Type B pancreatic cell (in vitro differentiated cells): ENCODE measurements around the gene MUC5B. TPM values are rescaled to one million over a fixed set of nuclear protein-coding genes. Genes with fewer than 3 reads are reported as not detected.

Experiments used
- DNase-seq: peaks from one replicate; pipeline ENCODE4 v3.0.0; 2021; ENCODE audit warnings: mixed read lengths; ENCODE audit not compliant: unreplicated experiment; ENCODE audit errors: extremely low spot score
- H3K27ac Mint-ChIP-seq: 2 replicates; pipeline ENCODE4 v1.8.0; 2021; ENCODE audit warnings: mild to moderate bottlenecking, mixed read lengths
- H3K27me3 Mint-ChIP-seq: 2 replicates; pipeline ENCODE4 v1.8.0; 2021; ENCODE audit warnings: mixed read lengths
- H3K36me3 Mint-ChIP-seq: 2 replicates; pipeline ENCODE4 v1.8.0; 2021; ENCODE audit warnings: mixed read lengths
- H3K4me1 Mint-ChIP-seq: one replicate; pipeline ENCODE4 v1.8.0; 2021; ENCODE audit warnings: mixed read lengths; ENCODE audit not compliant: unreplicated experiment
- H3K4me3 Mint-ChIP-seq: 2 replicates; pipeline ENCODE4 v1.8.0; 2021; ENCODE audit warnings: mild to moderate bottlenecking, mixed read lengths
- H3K9me3 Mint-ChIP-seq: 2 replicates; pipeline ENCODE4 v1.8.0; 2021; ENCODE audit warnings: mixed read lengths
- total RNA-seq: library from RNA; stranded (reverse); gene quantifications from 2 replicates; pipeline ENCODE4 v1.2.1, GENCODE V29; 2021; ENCODE audit warnings: low replicate concordance
- TF ChIP-seq, protein P1 (sequence below): fragments of 200-600 bp; sonication (generic); conservative IDR thresholded peaks from 2 replicates; pipeline ENCODE4 v1.5.0; 2021; ENCODE audit warnings: antibody characterized with exemption, mild to moderate bottlenecking

MUC5B gene
- total RNA-seq, 1 donor from 2014 or later = 2.0 TPM

GRCh38 chr11:1230456-1231395 is 7.9 kb downstream of the MUC5B start:
- Mint-ChIP-seq H3K36me3 (no peaks in the 10 kb centered on the region), H3K27me3 (no peaks in the 10 kb centered on the region), H3K27ac (no peak overlapping the region), H3K4me1 (no peaks in the 10 kb centered on the region), H3K9me3 (no peaks in the 10 kb centered on the region), H3K4me3 (no peak overlapping the region)
- no peak for DNase-seq
- TF ChIP-seq, protein P1, sequence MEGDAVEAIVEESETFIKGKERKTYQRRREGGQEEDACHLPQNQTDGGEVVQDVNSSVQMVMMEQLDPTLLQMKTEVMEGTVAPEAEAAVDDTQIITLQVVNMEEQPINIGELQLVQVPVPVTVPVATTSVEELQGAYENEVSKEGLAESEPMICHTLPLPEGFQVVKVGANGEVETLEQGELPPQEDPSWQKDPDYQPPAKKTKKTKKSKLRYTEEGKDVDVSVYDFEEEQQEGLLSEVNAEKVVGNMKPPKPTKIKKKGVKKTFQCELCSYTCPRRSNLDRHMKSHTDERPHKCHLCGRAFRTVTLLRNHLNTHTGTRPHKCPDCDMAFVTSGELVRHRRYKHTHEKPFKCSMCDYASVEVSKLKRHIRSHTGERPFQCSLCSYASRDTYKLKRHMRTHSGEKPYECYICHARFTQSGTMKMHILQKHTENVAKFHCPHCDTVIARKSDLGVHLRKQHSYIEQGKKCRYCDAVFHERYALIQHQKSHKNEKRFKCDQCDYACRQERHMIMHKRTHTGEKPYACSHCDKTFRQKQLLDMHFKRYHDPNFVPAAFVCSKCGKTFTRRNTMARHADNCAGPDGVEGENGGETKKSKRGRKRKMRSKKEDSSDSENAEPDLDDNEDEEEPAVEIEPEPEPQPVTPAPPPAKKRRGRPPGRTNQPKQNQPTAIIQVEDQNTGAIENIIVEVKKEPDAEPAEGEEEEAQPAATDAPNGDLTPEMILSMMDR = no peak

- Mint-ChIP-seq H3K4me1 (no peaks in the 10 kb centered on the region), H3K27ac (no peak overlapping the region), H3K36me3 (no peaks in the 10 kb centered on the region), H3K4me3 (no peak overlapping the region), H3K9me3 (no peaks in the 10 kb centered on the region), H3K27me3 (no peaks in the 10 kb centered on the region)
- TF ChIP-seq, protein P1 = no peak
- DNase-seq = no peak
These were observed 8.6 kb downstream of the MUC5B start for GRCh38 chr11:1231396-1232020.

DNA sequence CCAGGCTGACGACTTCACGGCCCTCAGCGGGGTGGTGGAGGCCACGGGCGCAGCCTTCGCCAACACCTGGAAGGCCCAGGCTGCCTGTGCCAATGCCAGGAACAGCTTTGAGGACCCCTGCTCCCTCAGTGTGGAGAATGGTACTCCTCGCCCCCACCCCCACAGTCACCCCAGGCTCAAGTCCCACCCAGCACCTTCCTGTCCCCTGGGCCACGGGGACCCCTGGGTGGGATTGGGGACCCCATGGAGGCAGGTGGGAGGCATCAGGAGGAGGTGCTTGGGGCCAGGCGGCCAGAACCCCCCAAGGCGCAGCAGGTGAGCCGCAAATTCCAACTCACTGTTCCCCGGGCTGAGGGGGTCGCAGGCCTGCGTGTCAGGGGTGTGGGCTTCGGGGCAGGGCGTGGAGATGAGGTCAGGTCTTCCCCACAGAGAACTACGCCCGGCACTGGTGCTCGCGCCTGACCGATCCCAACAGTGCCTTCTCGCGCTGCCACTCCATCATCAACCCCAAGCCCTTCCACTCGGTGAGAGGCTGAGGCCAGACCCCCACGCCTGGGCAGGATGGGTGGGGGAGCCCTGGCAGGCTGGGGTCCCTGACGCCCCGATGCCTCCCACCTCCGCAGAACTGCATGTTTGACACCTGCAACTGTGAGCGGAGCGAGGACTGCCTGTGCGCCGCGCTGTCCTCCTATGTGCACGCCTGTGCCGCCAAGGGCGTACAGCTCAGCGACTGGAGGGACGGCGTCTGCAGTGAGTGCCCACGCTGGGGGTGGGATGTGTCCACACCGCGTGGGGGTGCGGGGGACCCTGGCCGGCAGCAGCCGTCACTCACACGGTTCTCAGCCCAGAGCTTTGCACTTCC is 9.4 kb downstream of the MUC5B start:
- no peaks in the 10 kb centered on the region for H3K4me1 Mint-ChIP-seq
- H3K9me3 Mint-ChIP-seq = no peaks in the 10 kb centered on the region
- no peaks in the 10 kb centered on the region for H3K27me3 Mint-ChIP-seq
- H3K4me3 Mint-ChIP-seq = no peak overlapping the region
- no peak overlapping the region for H3K27ac Mint-ChIP-seq
- DNase-seq = no peak
- no peaks in the 10 kb centered on the region for H3K36me3 Mint-ChIP-seq
- TF ChIP-seq, protein P1 = no peak

GRCh38 chr11:1232883-1233321 is 10.0 kb downstream of the MUC5B start:
- H3K4me3 Mint-ChIP-seq = no peak overlapping the region
- no peaks in the 10 kb centered on the region for H3K27me3 Mint-ChIP-seq
- no peak overlapping the region for H3K27ac Mint-ChIP-seq
- no peaks in the 10 kb centered on the region for H3K4me1 Mint-ChIP-seq
- TF ChIP-seq, protein P1 = no peak
- H3K9me3 Mint-ChIP-seq = no peaks in the 10 kb centered on the region
- DNase-seq = no peak
- no peaks in the 10 kb centered on the region for H3K36me3 Mint-ChIP-seq

GRCh38 chr11:1233351-1234053 is 10.6 kb downstream of the MUC5B start:
- DNase-seq = no peak
- Mint-ChIP-seq H3K27ac (no peak overlapping the region), H3K4me3 (no peak overlapping the region)

More at GRCh38 chr11:1233351-1234053, 10.6 kb downstream of the MUC5B start:
- TF ChIP-seq, protein P1 = no peak
- Mint-ChIP-seq H3K27me3 (no peaks in the 10 kb centered on the region), H3K4me1 (no peaks in the 10 kb centered on the region), H3K9me3 (no peaks in the 10 kb centered on the region), H3K36me3 (no peaks in the 10 kb centered on the region)
